OCI-LY1 (cell line): ENCODE measurements around the gene KRT27.

Experiments
- H2AFZ ChIP-seq: fragments of 200-600 bp; sonication (generic), shearing (Covaris generic); 2 replicates; pipeline ENCODE4 v1.6.0; 2014; ENCODE audit warnings: antibody characterized with exemption, mild to moderate bottlenecking, low read length
- H3F3A ChIP-seq: fragments of 200-600 bp; sonication (generic), shearing (Covaris generic); 2 replicates; pipeline ENCODE4 v1.6.0; 2014; ENCODE audit warnings: mild to moderate bottlenecking, antibody characterized with exemption, low read length, moderate library complexity; ENCODE audit not compliant: insufficient read depth
- H3K27ac ChIP-seq: fragments of 200-600 bp; sonication (generic); 2 replicates; pipeline ENCODE4 v1.5.1; 2014; ENCODE audit warnings: low read length, mixed run types, mild to moderate bottlenecking, low read depth; ENCODE audit not compliant: poor library complexity, severe bottlenecking
- H3K27me3 ChIP-seq: fragments of 200-600 bp; sonication (generic); 2 replicates; pipeline ENCODE4 v1.6.0; 2014; ENCODE audit warnings: antibody characterized with exemption, mild to moderate bottlenecking, low read length, moderate library complexity; ENCODE audit not compliant: insufficient read depth
- H3K36me3 ChIP-seq: fragments of 200-600 bp; sonication (generic); 2 replicates; pipeline ENCODE4 v1.6.1; 2014; ENCODE audit warnings: mild to moderate bottlenecking, antibody characterized with exemption, low read length, moderate library complexity, mixed read lengths; ENCODE audit not compliant: insufficient read depth
- H3K4me1 ChIP-seq: fragments of 200-600 bp; sonication (generic); 2 replicates; pipeline ENCODE4 v1.5.1; 2014; ENCODE audit warnings: mild to moderate bottlenecking, low read length, moderate library complexity; ENCODE audit not compliant: insufficient read depth, severe bottlenecking
- H3K4me2 ChIP-seq: fragments of 200-600 bp; sonication (generic), shearing (Covaris generic); 2 replicates; pipeline ENCODE4 v1.6.1; 2014; ENCODE audit warnings: low read length
- H3K4me3 ChIP-seq: fragments of 200-600 bp; sonication (generic); 2 replicates; pipeline ENCODE4 v1.5.1; 2014; ENCODE audit warnings: low read length, low read depth, mild to moderate bottlenecking, mixed read lengths; ENCODE audit not compliant: poor library complexity, severe bottlenecking
- H3K79me2 ChIP-seq: fragments of 200-600 bp; shearing (Covaris generic); 2 replicates; pipeline ENCODE4 v1.6.1; 2016; ENCODE audit warnings: mixed run types, low read length, mixed read lengths; ENCODE audit not compliant: insufficient read depth
- H3K9ac ChIP-seq: fragments of 200-600 bp; sonication (generic), shearing (Covaris generic); 2 replicates; pipeline ENCODE4 v1.6.1; 2014; ENCODE audit warnings: mild to moderate bottlenecking, low read length, mixed read lengths
- H3K9me2 ChIP-seq: fragments of 200-600 bp; sonication (generic), shearing (Covaris generic); 2 replicates; pipeline ENCODE4 v1.6.1; 2014; ENCODE audit warnings: low read depth, mild to moderate bottlenecking, low read length, mixed read lengths
- H3K9me3 ChIP-seq: fragments of 200-600 bp; shearing (Covaris generic); 2 replicates; pipeline ENCODE4 v1.6.1; 2014; ENCODE audit warnings: low read length, mixed read lengths
- H4K20me1 ChIP-seq: fragments of 200-600 bp; sonication (generic), shearing (Covaris generic); 2 replicates; pipeline ENCODE4 v1.6.0; 2016; ENCODE audit warnings: mild to moderate bottlenecking, low read length; ENCODE audit not compliant: insufficient read depth
- EZH2 ChIP-seq: fragments of 200-600 bp; sonication (generic), shearing (Covaris generic); IDR thresholded peaks from 2 replicates; pipeline ENCODE4 v1.8.0; 2017; ENCODE audit warnings: borderline replicate concordance, mixed run types, mild to moderate bottlenecking, antibody characterized with exemption, low read length, moderate library complexity, mixed read lengths
- TF ChIP-seq, protein P1 (sequence below): fragments of 200-600 bp; sonication (generic), shearing (Covaris generic); IDR thresholded peaks from 2 replicates; pipeline ENCODE4 v1.5.1; 2017; ENCODE audit warnings: mild to moderate bottlenecking, antibody characterized with exemption, low read length, moderate library complexity, mixed read lengths

The KRT27 gene

DNA sequence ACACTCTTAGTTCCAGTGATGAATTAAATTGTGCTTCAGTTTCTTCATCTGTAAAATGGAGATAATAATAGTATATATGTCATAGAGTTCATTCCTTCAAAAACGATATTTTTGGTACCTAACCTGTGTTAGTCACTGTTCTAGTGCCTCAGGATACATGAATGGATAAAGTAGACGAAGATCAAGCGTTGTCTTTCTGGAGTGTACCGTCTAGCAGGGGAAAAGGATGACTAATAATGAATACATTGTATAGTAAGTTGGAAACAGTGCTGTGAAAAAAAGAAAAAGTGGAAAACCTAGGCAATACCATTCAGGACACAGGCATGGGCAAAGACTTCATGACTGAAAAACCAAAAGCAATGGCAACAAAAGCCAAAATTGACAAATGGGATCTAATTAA, 31.5 kb upstream of the KRT27 start:
- Histone ChIP-seq H3K9ac (no peak overlapping the region), H3K27me3 (no peaks in the 10 kb centered on the region), H3K36me3 (peaks cover 16% of the 10 kb centered on the region), H2AFZ (no peak overlapping the region), H3K9me2 (no peaks in the 10 kb centered on the region), H3K79me2 (no peaks in the 10 kb centered on the region), H3K4me2 (no peak overlapping the region), H4K20me1 (no peaks in the 10 kb centered on the region), H3K27ac (no peak overlapping the region), H3K4me3 (no peak overlapping the region), H3K4me1 (peaks cover 7% of the 10 kb centered on the region), H3K9me3 (no peaks in the 10 kb centered on the region), H3F3A (no peaks in the 10 kb centered on the region)
- TF ChIP-seq, protein P1, sequence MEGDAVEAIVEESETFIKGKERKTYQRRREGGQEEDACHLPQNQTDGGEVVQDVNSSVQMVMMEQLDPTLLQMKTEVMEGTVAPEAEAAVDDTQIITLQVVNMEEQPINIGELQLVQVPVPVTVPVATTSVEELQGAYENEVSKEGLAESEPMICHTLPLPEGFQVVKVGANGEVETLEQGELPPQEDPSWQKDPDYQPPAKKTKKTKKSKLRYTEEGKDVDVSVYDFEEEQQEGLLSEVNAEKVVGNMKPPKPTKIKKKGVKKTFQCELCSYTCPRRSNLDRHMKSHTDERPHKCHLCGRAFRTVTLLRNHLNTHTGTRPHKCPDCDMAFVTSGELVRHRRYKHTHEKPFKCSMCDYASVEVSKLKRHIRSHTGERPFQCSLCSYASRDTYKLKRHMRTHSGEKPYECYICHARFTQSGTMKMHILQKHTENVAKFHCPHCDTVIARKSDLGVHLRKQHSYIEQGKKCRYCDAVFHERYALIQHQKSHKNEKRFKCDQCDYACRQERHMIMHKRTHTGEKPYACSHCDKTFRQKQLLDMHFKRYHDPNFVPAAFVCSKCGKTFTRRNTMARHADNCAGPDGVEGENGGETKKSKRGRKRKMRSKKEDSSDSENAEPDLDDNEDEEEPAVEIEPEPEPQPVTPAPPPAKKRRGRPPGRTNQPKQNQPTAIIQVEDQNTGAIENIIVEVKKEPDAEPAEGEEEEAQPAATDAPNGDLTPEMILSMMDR: no peak
- no peak for TF ChIP-seq EZH2

DNA sequence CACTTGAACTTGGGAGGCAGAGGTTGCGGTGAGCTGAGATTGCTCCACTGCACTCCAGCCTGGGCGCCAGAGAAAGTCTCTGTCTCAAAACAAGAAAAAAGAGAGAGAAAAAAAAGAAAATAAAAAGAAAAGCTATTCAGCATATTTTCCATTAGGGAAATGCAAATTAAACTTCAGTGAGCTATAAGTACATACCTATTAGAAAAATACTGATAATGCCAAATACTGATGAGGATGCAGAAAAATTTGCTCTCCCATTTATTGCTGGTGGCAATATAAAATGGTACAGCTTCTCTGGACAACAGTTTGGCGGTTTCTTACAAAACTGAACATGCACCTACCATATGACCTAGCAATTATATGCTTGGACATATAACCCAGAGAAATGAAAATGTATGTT, 30.3 kb upstream of the KRT27 start:
- Histone ChIP-seq H3K4me2 (no peak overlapping the region), H3K9me2 (no peaks in the 10 kb centered on the region), H3K27me3 (no peaks in the 10 kb centered on the region), H3K9ac (no peak overlapping the region), H2AFZ (no peak overlapping the region), H3K36me3 (peaks cover 9% of the 10 kb centered on the region), H3K79me2 (no peaks in the 10 kb centered on the region), H4K20me1 (no peaks in the 10 kb centered on the region), H3K9me3 (no peaks in the 10 kb centered on the region), H3K4me1 (no peaks in the 10 kb centered on the region), H3K27ac (no peak overlapping the region), H3K4me3 (no peak overlapping the region), H3F3A (no peaks in the 10 kb centered on the region)
- TF ChIP-seq EZH2: no peak
- TF ChIP-seq, protein P1: no peak

DNA sequence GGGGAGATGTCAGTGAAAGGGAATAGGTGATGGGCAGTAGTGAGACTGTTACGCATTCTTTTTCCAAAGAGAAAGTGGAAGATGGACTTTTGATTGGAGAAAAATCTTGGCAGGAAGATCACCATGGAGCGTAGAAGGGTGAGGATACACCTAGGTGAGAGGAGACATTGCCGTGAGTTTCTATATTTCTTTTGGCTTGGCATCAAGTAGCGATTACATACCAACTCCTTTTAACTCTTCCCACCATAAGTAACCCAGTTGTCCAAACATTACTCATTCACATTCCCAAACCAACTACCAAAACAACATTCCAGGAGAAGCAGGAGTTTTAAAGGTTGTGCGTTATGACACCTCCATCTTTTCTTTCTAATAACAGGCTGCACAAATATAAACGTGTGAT, 28.1 kb upstream of the KRT27 start:
- Histone ChIP-seq H3K9ac (no peak overlapping the region), H3K79me2 (no peaks in the 10 kb centered on the region), H3K4me2 (no peak overlapping the region), H3K27ac (no peak overlapping the region), H3K36me3 (no peaks in the 10 kb centered on the region), H2AFZ (no peak overlapping the region), H4K20me1 (no peaks in the 10 kb centered on the region), H3K9me3 (no peaks in the 10 kb centered on the region), H3K4me3 (no peak overlapping the region), H3K9me2 (no peaks in the 10 kb centered on the region), H3K27me3 (peaks cover 7% of the 10 kb centered on the region; the same call in 1 of the 2 replicates), H3F3A (no peaks in the 10 kb centered on the region), H3K4me1 (no peaks in the 10 kb centered on the region)
- TF ChIP-seq, protein P1: no peak
- TF ChIP-seq EZH2: no peak
